ENCODE data around the gene ZBTB44.
"Not testable (repeated sequence)": the region's sequence is repeated elsewhere in the genome, so short reads cannot be mapped to it uniquely, and the experiment has no call there.

Gene ZBTB44

DNA sequence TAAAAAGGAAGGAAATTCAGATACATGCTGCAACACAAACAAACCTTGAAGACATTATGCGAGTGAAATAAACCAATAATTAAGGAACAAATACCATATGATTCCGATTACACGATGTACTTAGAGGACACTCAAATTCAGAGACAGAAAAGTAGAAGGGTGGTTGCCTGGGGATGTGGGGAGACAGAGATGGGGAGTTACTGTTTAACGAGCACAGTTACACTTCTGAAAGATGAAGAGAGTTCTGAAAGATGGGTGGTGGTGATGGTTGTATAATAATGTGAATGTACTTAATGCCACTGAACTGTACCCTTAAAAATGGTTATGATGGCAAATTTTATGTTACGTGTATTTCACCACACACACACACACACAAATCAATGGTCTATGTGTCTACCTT is 14.7 kb downstream of the ZBTB44 start:
- Mint-ChIP-seq H3K4me1 (peaks cover 31% of the 10 kb centered on the region), H3K9me3 (peaks cover 6% of the 10 kb centered on the region), H3K27ac (no peak overlapping the region), H3K4me3 (no peak overlapping the region), H3K27me3 (no peaks in the 10 kb centered on the region), H3K36me3 (peaks cover 31% of the 10 kb centered on the region)
- CTCF ChIA-PET = no interaction called here
- DNase-seq = no peak

DNA sequence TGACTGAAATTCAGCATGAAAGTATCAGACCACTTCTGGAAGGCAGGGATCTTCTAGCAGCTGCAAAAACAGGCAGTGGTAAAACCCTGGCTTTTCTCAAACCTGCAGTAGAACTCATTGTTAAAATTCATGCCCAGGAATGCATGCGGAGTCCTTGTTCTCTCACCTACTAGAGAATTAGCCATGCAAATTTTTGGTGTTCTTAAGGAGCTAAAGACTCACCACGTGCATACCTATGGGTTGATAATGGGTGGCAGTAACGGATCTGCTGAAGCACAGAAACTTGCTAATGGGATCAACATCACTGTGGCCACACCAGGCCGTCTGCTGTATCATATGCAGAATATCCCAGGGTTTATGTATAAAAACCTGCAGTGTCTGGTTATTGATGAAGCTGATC is 19.1 kb downstream of the ZBTB44 start:
- H3K36me3 Mint-ChIP-seq = peaks cover 20% of the 10 kb centered on the region
- no peak for DNase-seq
- H3K27ac Mint-ChIP-seq = no peak overlapping the region
- H3K4me1 Mint-ChIP-seq = peaks cover 3% of the 10 kb centered on the region
- H3K9me3 Mint-ChIP-seq = no peaks in the 10 kb centered on the region
- CTCF ChIA-PET = no interaction called here
- H3K27me3 Mint-ChIP-seq = no peaks in the 10 kb centered on the region
- no peak overlapping the region for H3K4me3 Mint-ChIP-seq

DNA sequence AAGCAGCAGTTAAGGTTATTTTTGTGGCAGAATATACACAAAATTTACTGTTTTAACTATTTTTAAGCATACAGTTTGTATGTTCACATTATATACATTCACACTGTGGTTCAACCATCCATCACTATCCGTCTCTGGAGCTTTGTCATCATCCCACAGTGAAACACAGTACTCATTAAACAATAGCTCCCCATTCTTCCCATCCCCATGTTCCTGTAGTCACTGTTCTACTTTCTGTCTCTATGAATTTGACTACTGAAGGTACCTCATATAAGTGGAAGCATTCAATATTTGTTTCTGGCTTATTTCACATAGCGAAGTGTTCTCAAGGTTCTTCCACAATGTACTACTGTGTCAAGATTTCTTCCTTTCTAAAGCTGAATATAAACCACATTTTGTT is 32.6 kb downstream of the ZBTB44 start:
- Mint-ChIP-seq H3K36me3 (peaks cover 29% of the 10 kb centered on the region), H3K27ac (no peak overlapping the region), H3K4me1 (peaks cover 17% of the 10 kb centered on the region), H3K4me3 (no peak overlapping the region), H3K9me3 (peaks cover 8% of the 10 kb centered on the region), H3K27me3 (no peaks in the 10 kb centered on the region)
- CTCF ChIA-PET = interaction anchor here (0.6 kb wide), 1 partner anchor 454 kb away, joined by 3 read pairs; no protein-coding TSS in a partner anchor
- no peak for DNase-seq

DNA sequence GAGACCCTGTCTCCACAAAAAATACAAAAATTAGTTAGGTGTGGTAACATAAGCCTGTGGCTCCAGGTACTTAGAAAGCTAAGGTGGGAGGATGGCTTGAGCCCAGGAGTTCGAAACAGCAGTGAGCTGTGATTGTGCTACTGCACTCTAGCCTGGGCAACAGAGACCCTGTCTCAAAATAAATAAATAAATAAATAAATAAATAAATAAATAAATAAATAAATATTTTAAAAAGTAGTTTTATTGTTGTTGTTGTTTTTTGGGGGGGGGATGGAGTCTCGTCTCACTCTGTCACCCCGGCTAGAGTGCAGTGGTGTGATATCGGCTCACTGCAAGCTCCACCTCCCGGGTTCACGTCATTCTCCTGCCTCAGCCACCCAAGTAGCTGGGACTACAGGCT is 33.4 kb downstream of the ZBTB44 start:
- not testable (repeated sequence) for H3K4me3 Mint-ChIP-seq, H3K9me3 Mint-ChIP-seq, H3K27ac Mint-ChIP-seq, DNase-seq, H3K27me3 Mint-ChIP-seq
- peaks cover 17% of the 10 kb centered on the region for H3K4me1 Mint-ChIP-seq
- CTCF ChIA-PET = interaction anchor here (0.7 kb wide), 1 partner anchor 1524 kb away, joined by 3 read pairs; no protein-coding TSS in a partner anchor
- H3K36me3 Mint-ChIP-seq = peaks cover 25% of the 10 kb centered on the region

DNA sequence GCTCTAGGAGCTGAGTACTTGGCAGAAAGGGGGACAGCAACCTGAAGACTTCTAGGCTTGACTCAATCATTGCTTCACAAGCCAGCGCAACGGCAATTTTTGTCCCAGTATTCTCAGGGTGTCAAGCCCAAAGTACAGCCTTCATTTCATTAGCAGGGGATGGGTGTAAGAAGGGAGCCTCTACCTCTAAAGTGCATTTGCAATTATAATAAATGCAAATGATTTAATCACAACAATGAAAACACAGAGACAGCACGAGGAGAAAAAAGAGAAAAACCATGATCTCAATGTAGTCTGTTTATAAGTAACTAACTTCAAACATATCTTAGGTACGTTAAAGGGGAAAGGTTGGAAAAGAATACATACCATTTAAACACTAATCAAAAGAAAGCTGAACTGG is 34.7 kb downstream of the ZBTB44 start:
- H3K4me3 Mint-ChIP-seq = no peak overlapping the region
- peaks cover 18% of the 10 kb centered on the region for H3K36me3 Mint-ChIP-seq
- H3K9me3 Mint-ChIP-seq = peaks cover 7% of the 10 kb centered on the region
- no peak overlapping the region for H3K27ac Mint-ChIP-seq
- no peak for DNase-seq
- CTCF ChIA-PET = no interaction called here
- H3K27me3 Mint-ChIP-seq = no peaks in the 10 kb centered on the region
- H3K4me1 Mint-ChIP-seq = peaks cover 17% of the 10 kb centered on the region

DNA sequence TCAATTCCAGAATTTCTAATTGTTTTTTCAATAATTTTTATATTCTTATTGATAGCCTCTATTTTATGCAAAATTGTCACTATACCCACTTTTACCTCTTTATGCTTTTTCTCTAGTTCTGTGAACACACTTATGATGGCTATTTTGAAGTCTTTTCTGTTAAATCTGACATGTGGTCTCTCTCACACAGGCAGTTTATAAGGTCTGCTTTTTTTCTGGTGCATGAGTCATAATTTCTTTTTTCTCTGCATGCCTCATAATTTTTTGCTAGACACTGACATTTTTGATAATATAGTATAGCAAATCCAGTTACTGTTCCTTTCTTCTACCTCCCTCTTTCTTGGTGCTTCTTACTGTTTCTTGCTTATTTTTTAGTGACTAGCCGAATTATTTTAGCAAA is 36.0 kb downstream of the ZBTB44 start:
- Mint-ChIP-seq H3K27ac (no peak overlapping the region), H3K4me1 (peaks cover 17% of the 10 kb centered on the region), H3K4me3 (no peak overlapping the region), H3K36me3 (peaks cover 16% of the 10 kb centered on the region), H3K27me3 (no peaks in the 10 kb centered on the region), H3K9me3 (peaks cover 7% of the 10 kb centered on the region)
- no peak for DNase-seq
- CTCF ChIA-PET = no interaction called here

DNA sequence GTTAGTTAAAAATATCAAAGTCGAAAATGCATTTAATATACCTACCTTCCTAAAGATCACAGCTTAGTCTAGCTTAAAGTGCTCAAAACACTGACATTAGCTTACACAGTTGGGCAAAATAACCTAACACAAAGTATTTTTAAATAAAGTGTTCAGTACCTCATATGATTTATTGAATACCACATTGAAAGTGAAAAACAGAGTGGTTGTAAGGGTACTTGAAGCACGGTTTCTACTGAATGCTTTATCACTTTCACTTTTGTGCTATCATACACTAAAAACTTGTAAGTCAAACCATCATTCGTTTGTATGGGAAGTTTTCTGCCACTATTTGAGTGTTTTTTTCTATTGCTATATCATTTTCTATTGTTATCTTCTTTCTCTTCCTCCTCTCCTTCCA is 36.6 kb downstream of the ZBTB44 start:
- no peak overlapping the region for H3K27ac Mint-ChIP-seq
- peaks cover 7% of the 10 kb centered on the region for H3K9me3 Mint-ChIP-seq
- CTCF ChIA-PET = no interaction called here
- no peak for DNase-seq
- H3K4me3 Mint-ChIP-seq = no peak overlapping the region
- no peaks in the 10 kb centered on the region for H3K27me3 Mint-ChIP-seq
- peaks cover 16% of the 10 kb centered on the region for H3K36me3 Mint-ChIP-seq
- peaks cover 17% of the 10 kb centered on the region for H3K4me1 Mint-ChIP-seq

DNA sequence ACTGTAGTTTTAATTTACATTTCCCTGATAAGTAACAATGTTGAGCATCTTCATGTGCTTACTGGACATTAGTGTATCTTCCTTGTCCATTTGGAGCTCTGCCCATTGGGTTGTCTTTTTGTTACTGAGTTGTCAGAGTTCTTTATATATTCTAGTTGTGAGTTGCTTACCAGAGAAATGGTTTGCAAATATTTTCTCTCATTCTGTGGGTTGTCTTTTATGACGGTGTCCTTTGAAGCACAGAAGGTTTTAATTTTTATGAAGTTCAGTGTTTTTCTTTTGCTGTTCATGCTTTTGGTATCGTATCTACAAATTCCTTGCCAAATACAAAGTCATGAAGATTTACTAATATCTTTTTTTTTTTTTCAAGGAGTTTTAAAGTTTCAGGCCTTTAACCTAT is 42.4 kb downstream of the ZBTB44 start:
- H3K27ac Mint-ChIP-seq = no peak overlapping the region
- H3K36me3 Mint-ChIP-seq = peaks cover 12% of the 10 kb centered on the region
- no peaks in the 10 kb centered on the region for H3K27me3 Mint-ChIP-seq
- H3K4me3 Mint-ChIP-seq = no peak overlapping the region
- CTCF ChIA-PET = interaction anchor here (0.6 kb wide), 2 partner anchors 60 to 100 kb away, joined by 3 to 4 read pairs; no protein-coding TSS in a partner anchor
- H3K4me1 Mint-ChIP-seq = no peaks in the 10 kb centered on the region
- H3K9me3 Mint-ChIP-seq = no peaks in the 10 kb centered on the region
- no peak for DNase-seq

DNA sequence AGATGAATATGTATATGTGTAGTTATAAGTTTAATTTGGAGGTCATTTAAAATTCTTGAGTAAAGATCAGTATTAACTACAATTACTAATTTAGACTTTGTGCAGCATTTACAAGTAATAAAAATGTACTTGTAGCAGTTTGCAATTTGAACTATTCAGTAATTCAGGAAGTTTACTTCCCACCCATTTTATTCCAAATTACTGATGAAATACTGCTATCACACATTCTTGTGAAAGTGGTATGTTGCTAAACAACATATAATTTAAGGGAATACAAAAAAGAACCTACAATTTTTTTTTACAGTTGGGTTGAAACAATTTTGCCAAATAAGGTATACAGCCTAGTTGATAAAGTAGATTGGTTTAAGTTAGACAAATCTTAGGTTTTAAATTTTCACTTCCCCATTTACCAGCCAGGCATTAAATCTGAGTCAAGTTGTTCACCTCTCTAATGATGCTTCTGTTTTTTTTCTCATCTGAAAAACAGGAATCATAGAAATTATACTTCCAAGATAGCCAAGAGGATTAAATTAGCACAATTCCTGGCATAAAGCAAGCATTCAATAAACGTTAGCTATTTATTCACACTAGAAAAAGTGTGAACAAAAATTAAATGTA is 45.3 kb downstream of the ZBTB44 start:
- CTCF ChIA-PET = no interaction called here
- Mint-ChIP-seq H3K4me1 (peaks cover 9% of the 10 kb centered on the region), H3K27me3 (no peaks in the 10 kb centered on the region), H3K27ac (no peak overlapping the region), H3K9me3 (no peaks in the 10 kb centered on the region), H3K4me3 (no peak overlapping the region), H3K36me3 (peaks cover 22% of the 10 kb centered on the region)
- no peak for DNase-seq

DNA sequence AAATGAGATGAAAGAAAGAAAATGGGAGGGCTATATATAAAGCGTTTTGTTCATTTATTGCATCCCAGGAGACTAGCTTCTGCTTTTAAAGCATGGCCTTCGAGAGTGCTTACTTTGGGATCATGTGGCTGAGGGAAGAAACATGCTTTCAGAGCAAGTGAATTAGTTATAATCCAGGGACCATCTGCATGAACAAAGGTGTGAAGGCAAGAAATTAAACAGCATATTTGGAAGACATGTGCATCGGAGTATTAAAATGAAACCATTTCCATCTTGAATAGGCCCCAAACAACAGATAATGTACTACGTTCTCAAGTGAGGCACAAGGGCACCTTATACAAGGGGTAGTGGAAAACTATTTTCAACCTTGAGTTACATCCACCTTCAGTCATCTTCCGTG is 51.4 kb downstream of the ZBTB44 start:
- H3K9me3 Mint-ChIP-seq = peaks cover 6% of the 10 kb centered on the region
- no peak for DNase-seq
- no peaks in the 10 kb centered on the region for H3K27me3 Mint-ChIP-seq
- peaks cover 15% of the 10 kb centered on the region for H3K4me1 Mint-ChIP-seq
- CTCF ChIA-PET = no interaction called here
- H3K27ac Mint-ChIP-seq = no peak overlapping the region
- no peak overlapping the region for H3K4me3 Mint-ChIP-seq
- peaks cover 42% of the 10 kb centered on the region for H3K36me3 Mint-ChIP-seq

DNA sequence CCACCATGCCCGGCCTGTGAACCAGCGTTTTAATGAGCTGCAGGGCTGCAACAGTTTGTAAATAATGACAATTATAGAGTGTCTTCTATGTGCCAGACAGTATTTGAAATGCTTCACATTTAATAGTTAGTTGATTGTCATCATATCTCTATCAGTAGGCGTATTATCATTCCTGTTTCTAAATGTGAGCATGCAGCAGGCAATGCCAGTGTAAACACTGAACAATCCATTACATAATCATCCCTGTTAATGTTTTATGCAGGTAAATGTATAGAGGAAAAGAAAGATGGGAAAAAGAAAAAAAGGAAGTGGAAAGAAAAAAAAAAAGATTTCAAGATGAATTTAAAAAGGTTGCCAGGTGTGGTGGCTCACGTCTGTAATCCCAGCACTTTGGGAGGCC is 52.3 kb downstream of the ZBTB44 start:
- no peak for DNase-seq
- Mint-ChIP-seq H3K27ac (no peak overlapping the region), H3K27me3 (no peaks in the 10 kb centered on the region), H3K9me3 (peaks cover 7% of the 10 kb centered on the region), H3K36me3 (peaks cover 50% of the 10 kb centered on the region), H3K4me3 (no peak overlapping the region), H3K4me1 (peaks cover 15% of the 10 kb centered on the region)
- CTCF ChIA-PET = no interaction called here

DNA sequence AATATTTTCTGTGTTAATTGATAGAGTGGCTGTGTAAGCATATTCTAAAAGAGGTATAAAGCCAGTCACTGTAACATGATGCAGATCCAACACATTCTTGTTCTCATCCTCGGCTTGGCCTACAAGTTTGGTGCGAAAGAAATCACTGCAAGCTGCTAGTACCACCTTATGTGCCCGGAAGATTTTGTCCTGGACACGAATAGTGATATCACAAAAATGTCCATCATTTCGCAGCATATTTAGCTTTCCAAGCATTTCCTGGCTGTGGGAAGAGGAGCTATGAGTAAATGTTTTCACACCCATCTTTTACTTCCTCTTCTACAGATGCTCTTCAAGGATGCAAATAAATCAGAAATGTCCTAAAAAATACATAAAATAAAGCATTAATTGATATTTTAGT is 53.1 kb downstream of the ZBTB44 start:
- Mint-ChIP-seq H3K36me3 (peaks cover 49% of the 10 kb centered on the region), H3K4me3 (no peak overlapping the region), H3K27ac (no peak overlapping the region), H3K27me3 (no peaks in the 10 kb centered on the region), H3K9me3 (peaks cover 7% of the 10 kb centered on the region), H3K4me1 (peaks cover 15% of the 10 kb centered on the region)
- CTCF ChIA-PET = interaction anchor here (0.9 kb wide), 1 partner anchor 49 kb away, joined by 3 read pairs; no protein-coding TSS in a partner anchor
- no peak for DNase-seq

DNA sequence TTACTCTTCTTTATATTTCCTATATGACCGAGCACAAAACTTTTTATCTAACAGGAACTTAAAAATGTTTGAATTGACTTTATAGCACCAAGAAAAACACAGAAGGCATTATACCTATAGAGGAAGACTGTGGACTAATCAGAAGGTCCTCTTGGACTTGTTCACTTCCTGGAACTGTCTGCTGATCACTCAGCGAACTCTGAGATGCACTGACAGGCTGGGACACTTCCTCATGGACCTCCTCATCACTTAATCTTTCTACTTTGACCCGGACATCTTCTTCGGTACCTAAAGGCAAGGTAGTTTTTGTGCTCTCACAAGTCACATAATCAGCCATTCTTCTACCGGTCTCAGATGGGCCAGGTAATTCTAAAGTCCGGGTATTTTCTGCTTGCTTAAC is 54.0 kb downstream of the ZBTB44 start:
- H3K27me3 Mint-ChIP-seq = no peaks in the 10 kb centered on the region
- H3K4me3 Mint-ChIP-seq = no peak overlapping the region
- peaks cover 47% of the 10 kb centered on the region for H3K36me3 Mint-ChIP-seq
- peaks cover 11% of the 10 kb centered on the region for H3K9me3 Mint-ChIP-seq
- no peak for DNase-seq
- CTCF ChIA-PET = interaction anchor here (0.9 kb wide), 1 partner anchor 50 kb away, joined by 3 read pairs; no protein-coding TSS in a partner anchor
- peaks cover 12% of the 10 kb centered on the region for H3K4me1 Mint-ChIP-seq
- no peak overlapping the region for H3K27ac Mint-ChIP-seq

DNA sequence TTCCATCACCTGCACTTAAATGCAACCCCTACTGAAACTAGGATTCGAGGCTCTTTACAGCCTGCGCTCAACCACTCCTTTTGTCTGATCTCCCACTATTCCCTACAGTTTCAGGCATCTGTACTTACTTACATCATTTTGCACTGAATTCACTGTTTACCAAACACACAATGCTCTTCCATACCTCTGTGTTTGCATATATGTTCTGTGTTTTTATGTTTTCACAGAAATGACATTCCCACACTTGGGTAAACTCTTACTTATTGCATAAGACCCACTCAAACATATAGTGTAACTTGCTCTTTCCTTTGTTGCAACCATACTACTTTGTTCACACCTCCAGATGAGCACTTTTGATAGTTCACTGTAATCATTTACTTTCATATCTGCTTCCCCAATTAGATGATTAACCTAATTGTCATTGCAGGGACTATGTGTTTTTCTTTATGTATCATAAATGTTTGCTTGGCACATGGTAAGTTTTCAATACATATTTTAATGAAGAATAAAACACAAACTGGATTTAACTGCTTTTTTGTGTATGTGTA is 54.6 kb downstream of the ZBTB44 start:
- Mint-ChIP-seq H3K4me1 (peaks cover 7% of the 10 kb centered on the region), H3K27ac (no peak overlapping the region), H3K4me3 (no peak overlapping the region), H3K9me3 (peaks cover 14% of the 10 kb centered on the region), H3K36me3 (peaks cover 50% of the 10 kb centered on the region), H3K27me3 (no peaks in the 10 kb centered on the region)
- CTCF ChIA-PET = no interaction called here
- DNase-seq = no peak

DNA sequence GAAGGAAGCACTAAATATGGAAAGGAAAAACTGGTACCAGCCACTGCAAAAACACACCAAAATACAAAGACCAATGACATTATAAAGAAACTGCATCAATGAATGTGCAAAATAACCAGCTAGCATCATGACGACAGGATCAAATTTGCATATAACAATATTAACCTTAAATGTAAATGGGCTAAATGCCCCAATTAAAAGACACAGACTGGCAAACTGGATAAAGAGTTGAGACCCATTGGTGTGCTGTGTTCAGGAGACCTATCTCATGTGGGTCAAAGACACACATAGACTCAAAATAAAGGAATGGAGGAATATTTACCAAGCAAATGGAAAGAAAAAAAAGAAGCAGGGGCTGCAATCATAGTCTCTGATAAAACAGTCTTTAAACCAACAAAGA is 63.0 kb downstream of the ZBTB44 start:
- CTCF ChIA-PET, H3K27me3 Mint-ChIP-seq, H3K4me3 Mint-ChIP-seq, DNase-seq, H3K27ac Mint-ChIP-seq: not testable (repeated sequence)
- peaks cover 50% of the 10 kb centered on the region for H3K36me3 Mint-ChIP-seq
- peaks cover 29% of the 10 kb centered on the region for H3K9me3 Mint-ChIP-seq
- H3K4me1 Mint-ChIP-seq = peaks cover 12% of the 10 kb centered on the region
